Left ventricle myocardium inferior (tissue), 1 donor: ENCODE measurements around the gene TMEM168. TPM values are rescaled to one million over a fixed set of nuclear protein-coding genes. Genes with fewer than 3 reads are reported as not detected.

Source experiments
- DNase-seq: peaks from one replicate; pipeline ENCODE4 v3.0.0-alpha.2; 2020
- H3K27ac ChIP-seq: fragments of 200-600 bp; replicated peaks from 2 replicates; pipeline ENCODE4 v1.8.0; 2021
- H3K27me3 ChIP-seq: fragments of 200-600 bp; 2 replicates; pipeline ENCODE4 v1.8.0; 2021; ENCODE audit warnings: low read depth
- H3K36me3 ChIP-seq: fragments of 200-600 bp; 2 replicates; pipeline ENCODE4 v1.8.0; 2021
- H3K4me1 ChIP-seq: fragments of 200-600 bp; 2 replicates; pipeline ENCODE4 v1.8.0; 2021
- H3K4me3 ChIP-seq: fragments of 200-600 bp; 2 replicates; pipeline ENCODE4 v1.8.0; 2021; ENCODE audit warnings: mild to moderate bottlenecking, moderate library complexity
- H3K9me3 ChIP-seq: fragments of 200-600 bp; replicated peaks from 2 replicates; pipeline ENCODE4 v1.8.0; 2021
- CTCF ChIP-seq: fragments of 200-600 bp; IDR thresholded peaks from 2 replicates; pipeline ENCODE4 v1.8.0; 2021; ENCODE audit warnings: antibody characterized with exemption, mild to moderate bottlenecking, borderline replicate concordance
- intact Hi-C: fragments of 100-400 bp; cut with micrococcal nuclease; formaldehyde crosslinking; loops from one replicate; pipeline ENCODE4 v1.11.0; 2022
- total RNA-seq: library from RNA; stranded (reverse); fragmentation: NEBNext Ultra II Directional; extraction: Animal tissue kit (Norgen Biotek cat#: 25700); gene quantifications from one replicate; pipeline ENCODE4 v1.2.1, GENCODE V29; 2021
- donor health status: DM: no; HTN: yes; CAD: no; lungs with severe emphysema.

Gene TMEM168
- total RNA-seq, 1 donor from 2014 or later: 13.3 TPM

GRCh38 chr7:112765105-112765504 lies 25.1 kb downstream of the TMEM168 start:
- Histone ChIP-seq H3K4me1 (peaks cover 5% of the 10 kb centered on the region), H3K27ac (no peak overlapping the region), H3K27me3 (no peaks in the 10 kb centered on the region), H3K4me3 (no peak overlapping the region), H3K9me3 (no peaks in the 10 kb centered on the region), H3K36me3 (peaks cover 8% of the 10 kb centered on the region)
- intact Hi-C loops: no loop called here
- no peak for DNase-seq
- no peak for TF ChIP-seq CTCF

GRCh38 chr7:112763996-112764395 lies 26.2 kb downstream of the TMEM168 start:
- peaks cover 5% of the 10 kb centered on the region for H3K4me1 ChIP-seq
- H3K27me3 ChIP-seq: no peaks in the 10 kb centered on the region
- no peak for DNase-seq
- H3K4me3 ChIP-seq: no peak overlapping the region
- TF ChIP-seq CTCF: no peak
- no peak overlapping the region for H3K27ac ChIP-seq
- no peaks in the 10 kb centered on the region for H3K9me3 ChIP-seq
- intact Hi-C loops: no loop called here
- H3K36me3 ChIP-seq: peaks cover 8% of the 10 kb centered on the region

GRCh38 chr7:112763298-112763697 lies 26.9 kb downstream of the TMEM168 start:
- intact Hi-C loops: no loop called here
- no peak overlapping the region for H3K4me3 ChIP-seq
- no peak for TF ChIP-seq CTCF
- peaks cover 8% of the 10 kb centered on the region for H3K36me3 ChIP-seq
- no peaks in the 10 kb centered on the region for H3K27me3 ChIP-seq
- H3K9me3 ChIP-seq: no peaks in the 10 kb centered on the region
- no peak overlapping the region for H3K27ac ChIP-seq
- DNase-seq: no peak
- peaks cover 5% of the 10 kb centered on the region for H3K4me1 ChIP-seq

GRCh38 chr7:112759905-112760304 lies 30.3 kb downstream of the TMEM168 start:
- H3K27ac ChIP-seq: no peak overlapping the region
- DNase-seq: no peak
- H3K27me3 ChIP-seq: no peaks in the 10 kb centered on the region
- no peaks in the 10 kb centered on the region for H3K9me3 ChIP-seq
- H3K4me1 ChIP-seq: peaks cover 5% of the 10 kb centered on the region
- H3K4me3 ChIP-seq: no peak overlapping the region
- intact Hi-C loops: no loop called here
- no peak for TF ChIP-seq CTCF
- H3K36me3 ChIP-seq: peaks cover 4% of the 10 kb centered on the region

GRCh38 chr7:112757337-112757736 lies 32.9 kb downstream of the TMEM168 start:
- no peak overlapping the region for H3K4me3 ChIP-seq
- no peaks in the 10 kb centered on the region for H3K9me3 ChIP-seq
- H3K36me3 ChIP-seq: peaks cover 4% of the 10 kb centered on the region
- no peaks in the 10 kb centered on the region for H3K4me1 ChIP-seq
- no peak for TF ChIP-seq CTCF
- H3K27me3 ChIP-seq: no peaks in the 10 kb centered on the region
- no peak overlapping the region for H3K27ac ChIP-seq
- DNase-seq: no peak
- intact Hi-C loops: no loop called here

- Histone ChIP-seq H3K27ac (no peak overlapping the region), H3K27me3 (no peaks in the 10 kb centered on the region), H3K9me3 (no peaks in the 10 kb centered on the region), H3K36me3 (peaks cover 4% of the 10 kb centered on the region), H3K4me1 (no peaks in the 10 kb centered on the region), H3K4me3 (no peak overlapping the region)
- no peak for DNase-seq
- TF ChIP-seq CTCF: no peak
- intact Hi-C loops: no loop called here
These were observed 36.9 kb downstream of the TMEM168 start for GRCh38 chr7:112753298-112753697.
